SK-N-SH (cell line): ENCODE measurements around the gene OXT. TPM values are rescaled to one million over a fixed set of nuclear protein-coding genes. Genes with fewer than 3 reads are reported as not detected.
"Not testable (repeated sequence)": the region's sequence is repeated elsewhere in the genome, so short reads cannot be mapped to it uniquely, and the experiment has no call there.

Experiments
- CTCF ChIA-PET: fragments of 300-600, 350-600 bp; formaldehyde crosslinking; extraction: SDS; loops from one replicate; lab custom pipeline; 2021; lab: Yijun Ruan, JAX
- POLR2A ChIA-PET: fragments of 350-600 bp; sonication (Branson Sonifier 250); formaldehyde crosslinking; extraction: SDS; loops from one replicate; lab custom pipeline; 2020; ENCODE audit warnings: antibody characterized with exemption, inconsistent platforms; lab: Yijun Ruan, JAX
- DNase-seq: peaks from one replicate; pipeline ENCODE4 v3.0.0; 2012
- H2AFZ ChIP-seq: fragments of 200-600 bp; sonication (generic); 2 replicates; pipeline ENCODE4 v1.8.1; 2016; ENCODE audit warnings: antibody characterized with exemption, mild to moderate bottlenecking, low read depth
- H3F3A ChIP-seq: fragments of 200-600 bp; sonication (generic); replicated peaks from 2 replicates; pipeline ENCODE3; 2016; ENCODE audit warnings: antibody characterized with exemption, mild to moderate bottlenecking; ENCODE audit not compliant: insufficient read depth
- H3K27ac ChIP-seq, 2 experiments: fragments of 200-500 bp in 1 of 2; fragments of 200-600 bp in 1 of 2; sonication (Bioruptor generic) in 1 of 2; sonication (generic), shearing (Covaris generic) in 1 of 2; 2 replicates each; pipeline versions ENCODE4 v1.5.1 to v1.6.1; 2014 to 2016; ENCODE audit warnings: low read depth in 2 of 2, inconsistent platforms in 1 of 2, low read length in 1 of 2, mild to moderate bottlenecking in 1 of 2, mixed read lengths in 1 of 2
- H3K27me3 ChIP-seq: fragments of 200-600 bp; sonication (generic), shearing (Covaris generic); 2 replicates; pipeline ENCODE4 v1.6.1; 2016; ENCODE audit warnings: mixed run types; ENCODE audit not compliant: insufficient read depth
- H3K36me3 ChIP-seq, 2 experiments: fragments of 200-500 bp in 1 of 2; fragments of 200-600 bp in 1 of 2; sonication (Bioruptor generic) in 1 of 2; sonication (generic) in 1 of 2; replicated peaks in 1 of 2; 2 replicates each; pipeline versions ENCODE3 to v1.5.1; 2014 to 2016; ENCODE audit warnings: low read length in 1 of 2, mild to moderate bottlenecking in 1 of 2; ENCODE audit not compliant: insufficient read depth in 2 of 2, control insufficient read depth in 1 of 2
- H3K4me1 ChIP-seq, 2 experiments: fragments of 200-500 bp in 1 of 2; fragments of 200-600 bp in 1 of 2; sonication (Bioruptor generic) in 1 of 2; sonication (generic), shearing (Covaris generic) in 1 of 2; 2 replicates each; pipeline versions ENCODE4 v1.5.1 to v1.6.1; 2014 to 2016; ENCODE audit warnings: low read depth in 1 of 2, low read length in 1 of 2, mixed run types in 1 of 2; ENCODE audit not compliant: insufficient read depth in 2 of 2, control insufficient read depth in 1 of 2
- H3K4me2 ChIP-seq: fragments of 200-600 bp; sonication (generic), shearing (Covaris generic); 2 replicates; pipeline ENCODE4 v1.6.1; 2017; ENCODE audit warnings: mixed run types
- H3K4me3 ChIP-seq, 2 experiments: fragments of 200-500 bp in 1 of 2; fragments of 200-600 bp in 1 of 2; sonication (Bioruptor generic) in 1 of 2; sonication (generic), shearing (Covaris generic) in 1 of 2; 2 replicates each; pipeline versions ENCODE4 v1.5.1 to v1.8.1; 2014 to 2016; ENCODE audit warnings: low read depth in 2 of 2, inconsistent platforms in 1 of 2, low read length in 1 of 2, mild to moderate bottlenecking in 1 of 2, mixed read lengths in 1 of 2, moderate library complexity in 1 of 2
- H3K79me2 ChIP-seq: fragments of 200-600 bp; sonication (generic); 2 replicates; pipeline ENCODE4 v1.8.1; 2017; ENCODE audit warnings: mild to moderate bottlenecking; ENCODE audit not compliant: insufficient read depth
- H3K9ac ChIP-seq: fragments of 200-600 bp; sonication (generic); 2 replicates; pipeline ENCODE4 v1.6.1; 2017; ENCODE audit warnings: mixed run types
- H3K9me2 ChIP-seq: fragments of 200-600 bp; sonication (generic); 2 replicates; pipeline ENCODE4 v1.6.1; 2017; ENCODE audit warnings: mixed run types
- H3K9me3 ChIP-seq: fragments of 200-600 bp; sonication (generic); 2 replicates; pipeline ENCODE4 v1.6.1; 2017; ENCODE audit warnings: mixed run types, mild to moderate bottlenecking, moderate library complexity
- H4K20me1 ChIP-seq: fragments of 200-600 bp; sonication (generic); 2 replicates; pipeline ENCODE4 v1.6.1; 2017; ENCODE audit warnings: mild to moderate bottlenecking, mixed run types; ENCODE audit not compliant: insufficient read depth
- CHD2 ChIP-seq: fragments of 150-350 bp; IDR thresholded peaks from 2 replicates; pipeline ENCODE4 v1.6.1; 2018; ENCODE audit warnings: low read length; ENCODE audit not compliant: partially characterized antibody
- FOSL2 ChIP-seq: IDR thresholded peaks from 2 replicates; pipeline ENCODE4 v1.4.0; 2012; ENCODE audit warnings: low read depth, mild to moderate bottlenecking, moderate library complexity, borderline replicate concordance
- FOXM1 ChIP-seq: IDR thresholded peaks from 2 replicates; pipeline ENCODE4 v1.4.0; 2012; ENCODE audit warnings: low read depth, mild to moderate bottlenecking
- NRF1 ChIP-seq: IDR thresholded peaks from 2 replicates; pipeline ENCODE4 v1.6.1; 2012; ENCODE audit warnings: low read depth, mild to moderate bottlenecking, low read length
- RAD21 ChIP-seq: IDR thresholded peaks from 2 replicates; pipeline ENCODE4 v1.6.1; 2012; ENCODE audit warnings: mild to moderate bottlenecking, low read length
- RCOR1 ChIP-seq: fragments of 150-350 bp; IDR thresholded peaks from 2 replicates; pipeline ENCODE4 v1.6.1; 2017; ENCODE audit warnings: antibody characterized with exemption, low read length
- RFX5 ChIP-seq: IDR thresholded peaks from 2 replicates; pipeline ENCODE4 v1.6.1; 2012; ENCODE audit warnings: mild to moderate bottlenecking, improper control_type of control experiment, low read length
- RXRA ChIP-seq: IDR thresholded peaks from 2 replicates; pipeline ENCODE4 v1.4.0; 2012; ENCODE audit warnings: low read depth, mild to moderate bottlenecking, borderline replicate concordance
- TAF1 ChIP-seq: IDR thresholded peaks from 2 replicates; pipeline ENCODE4 v1.6.1; 2012; ENCODE audit warnings: low read depth, mild to moderate bottlenecking, low read length, moderate library complexity, borderline replicate concordance
- TEAD4 ChIP-seq: IDR thresholded peaks from 2 replicates; pipeline ENCODE4 v1.4.0; 2012; ENCODE audit warnings: mild to moderate bottlenecking, borderline replicate concordance; ENCODE audit not compliant: insufficient read depth
- YY1 ChIP-seq: IDR thresholded peaks from 2 replicates; pipeline ENCODE4 v1.4.0; 2012; ENCODE audit warnings: low read depth, mild to moderate bottlenecking
- WGBS: methylation state at CpG from one replicate; pipeline ENCODE4 v1.1.6; 2017; ENCODE audit warnings: low lambda C conversion rate; 5-methylcytosine and 5-hydroxymethylcytosine counted together
- polyA plus RNA-seq, 3 experiments: library from polyadenylated mRNA; depleted of rRNA; stranded (reverse); fragments of >200 nt; gene quantifications; 2 replicates each; pipeline ENCODE4 v1.2.3, GENCODE V29; 2012
- TF ChIP-seq, protein P1 (sequence below): fragments of 150-350 bp; IDR thresholded peaks from 2 replicates; pipeline ENCODE4 v1.6.1; 2016; ENCODE audit warnings: mild to moderate bottlenecking, low read depth, low read length
- TF ChIP-seq, protein P2 (sequence below): IDR thresholded peaks from 2 replicates; pipeline ENCODE4 v1.4.0; 2012; ENCODE audit warnings: low read depth, borderline replicate concordance
- TF ChIP-seq, protein P3 (sequence below): fragments of 200-600 bp; sonication (generic); IDR thresholded peaks from 2 replicates; pipeline ENCODE4 v1.6.1; 2017; ENCODE audit warnings: antibody characterized with exemption, mild to moderate bottlenecking, moderate library complexity
- TF ChIP-seq, protein P4 (sequence below): IDR thresholded peaks from 2 replicates; pipeline ENCODE4 v1.4.0; 2012; ENCODE audit warnings: low read depth, borderline replicate concordance
- TF ChIP-seq, protein P5 (sequence below): fragments of 150-350 bp; IDR thresholded peaks from 2 replicates; pipeline ENCODE4 v1.6.1; 2017; ENCODE audit warnings: antibody characterized with exemption, low read length, low read depth, borderline replicate concordance
- TF ChIP-seq, protein P6 (sequence below): IDR thresholded peaks from 2 replicates; pipeline ENCODE4 v1.4.0; 2012; ENCODE audit warnings: low read depth

Gene OXT
- polyA plus RNA-seq, 1 of the 3 experiments (the other 2 are of a cell fraction): not detected

DNA sequence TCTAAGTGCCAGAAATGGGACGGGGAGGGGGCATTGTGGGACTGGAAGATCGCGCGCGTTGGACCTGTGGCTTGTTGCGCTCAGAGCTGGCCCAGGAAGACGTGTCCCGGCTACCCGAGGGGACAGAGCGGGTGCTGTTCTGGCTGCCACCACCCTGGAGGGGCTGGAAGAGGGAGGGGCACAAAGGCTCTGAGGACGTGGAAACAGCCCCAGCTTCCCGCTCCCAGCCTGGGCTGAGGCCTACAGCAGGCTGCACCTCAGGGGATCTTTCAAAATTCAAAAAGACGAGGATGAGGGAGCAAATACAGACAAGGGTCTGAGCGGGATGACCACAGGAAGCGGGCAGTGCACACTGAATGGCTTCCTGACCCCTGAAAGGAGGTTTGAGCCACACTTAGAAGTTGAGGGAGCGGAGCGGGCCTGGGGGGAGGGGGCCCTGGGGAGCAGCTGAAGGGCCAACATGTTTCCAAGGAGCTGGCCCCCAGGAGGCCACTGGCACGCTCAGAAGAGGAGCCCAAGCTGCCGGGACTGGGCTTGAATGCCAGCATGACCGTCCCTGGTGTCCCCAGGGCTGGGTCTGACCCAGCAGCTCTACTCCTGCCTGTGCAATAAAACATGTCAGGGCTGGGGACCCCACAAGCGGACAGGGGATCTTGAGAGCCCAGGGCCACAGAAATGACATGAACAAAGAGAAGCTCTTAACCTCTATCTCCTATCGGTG is 1.3 kb downstream of the OXT start:
- Histone ChIP-seq H4K20me1 (no peaks in the 10 kb centered on the region), H3K36me3 (no peaks in the 10 kb centered on the region), H3K4me1 (no peaks in the 10 kb centered on the region), H3K27ac (no peak overlapping the region), H3K27me3 (no peaks in the 10 kb centered on the region), H3K4me3 (no peak overlapping the region), H3K9me3 (no peaks in the 10 kb centered on the region), H3K9me2 (no peaks in the 10 kb centered on the region), H3K4me2 (no peak overlapping the region), H3K9ac (no peak overlapping the region), H3F3A (no peaks in the 10 kb centered on the region), H3K79me2 (no peaks in the 10 kb centered on the region), H2AFZ (no peak overlapping the region)
- CTCF ChIA-PET: interaction anchor here (0.9 to 1.2 kb wide), 2 partner anchors 11 to 19 kb away, joined by 3 to 4 read pairs; no protein-coding TSS in a partner anchor
- no peak for DNase-seq
- POLR2A ChIA-PET: no interaction called here
- 86% methylated on average over 22 of the region's 22 CpGs for WGBS
- no peak for TF ChIP-seq RCOR1
- TF ChIP-seq, protein P1, sequence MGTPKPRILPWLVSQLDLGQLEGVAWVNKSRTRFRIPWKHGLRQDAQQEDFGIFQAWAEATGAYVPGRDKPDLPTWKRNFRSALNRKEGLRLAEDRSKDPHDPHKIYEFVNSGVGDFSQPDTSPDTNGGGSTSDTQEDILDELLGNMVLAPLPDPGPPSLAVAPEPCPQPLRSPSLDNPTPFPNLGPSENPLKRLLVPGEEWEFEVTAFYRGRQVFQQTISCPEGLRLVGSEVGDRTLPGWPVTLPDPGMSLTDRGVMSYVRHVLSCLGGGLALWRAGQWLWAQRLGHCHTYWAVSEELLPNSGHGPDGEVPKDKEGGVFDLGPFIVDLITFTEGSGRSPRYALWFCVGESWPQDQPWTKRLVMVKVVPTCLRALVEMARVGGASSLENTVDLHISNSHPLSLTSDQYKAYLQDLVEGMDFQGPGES: no peak
- TF ChIP-seq, protein P2, sequence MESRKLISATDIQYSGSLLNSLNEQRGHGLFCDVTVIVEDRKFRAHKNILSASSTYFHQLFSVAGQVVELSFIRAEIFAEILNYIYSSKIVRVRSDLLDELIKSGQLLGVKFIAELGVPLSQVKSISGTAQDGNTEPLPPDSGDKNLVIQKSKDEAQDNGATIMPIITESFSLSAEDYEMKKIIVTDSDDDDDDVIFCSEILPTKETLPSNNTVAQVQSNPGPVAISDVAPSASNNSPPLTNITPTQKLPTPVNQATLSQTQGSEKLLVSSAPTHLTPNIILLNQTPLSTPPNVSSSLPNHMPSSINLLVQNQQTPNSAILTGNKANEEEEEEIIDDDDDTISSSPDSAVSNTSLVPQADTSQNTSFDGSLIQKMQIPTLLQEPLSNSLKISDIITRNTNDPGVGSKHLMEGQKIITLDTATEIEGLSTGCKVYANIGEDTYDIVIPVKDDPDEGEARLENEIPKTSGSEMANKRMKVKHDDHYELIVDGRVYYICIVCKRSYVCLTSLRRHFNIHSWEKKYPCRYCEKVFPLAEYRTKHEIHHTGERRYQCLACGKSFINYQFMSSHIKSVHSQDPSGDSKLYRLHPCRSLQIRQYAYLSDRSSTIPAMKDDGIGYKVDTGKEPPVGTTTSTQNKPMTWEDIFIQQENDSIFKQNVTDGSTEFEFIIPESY: no peak
- TF ChIP-seq RFX5: no peak
- TF ChIP-seq CHD2: no peak
- TF ChIP-seq, protein P3, sequence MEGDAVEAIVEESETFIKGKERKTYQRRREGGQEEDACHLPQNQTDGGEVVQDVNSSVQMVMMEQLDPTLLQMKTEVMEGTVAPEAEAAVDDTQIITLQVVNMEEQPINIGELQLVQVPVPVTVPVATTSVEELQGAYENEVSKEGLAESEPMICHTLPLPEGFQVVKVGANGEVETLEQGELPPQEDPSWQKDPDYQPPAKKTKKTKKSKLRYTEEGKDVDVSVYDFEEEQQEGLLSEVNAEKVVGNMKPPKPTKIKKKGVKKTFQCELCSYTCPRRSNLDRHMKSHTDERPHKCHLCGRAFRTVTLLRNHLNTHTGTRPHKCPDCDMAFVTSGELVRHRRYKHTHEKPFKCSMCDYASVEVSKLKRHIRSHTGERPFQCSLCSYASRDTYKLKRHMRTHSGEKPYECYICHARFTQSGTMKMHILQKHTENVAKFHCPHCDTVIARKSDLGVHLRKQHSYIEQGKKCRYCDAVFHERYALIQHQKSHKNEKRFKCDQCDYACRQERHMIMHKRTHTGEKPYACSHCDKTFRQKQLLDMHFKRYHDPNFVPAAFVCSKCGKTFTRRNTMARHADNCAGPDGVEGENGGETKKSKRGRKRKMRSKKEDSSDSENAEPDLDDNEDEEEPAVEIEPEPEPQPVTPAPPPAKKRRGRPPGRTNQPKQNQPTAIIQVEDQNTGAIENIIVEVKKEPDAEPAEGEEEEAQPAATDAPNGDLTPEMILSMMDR: no peak
- TF ChIP-seq TEAD4: no peak
- no peak for TF ChIP-seq TAF1
- TF ChIP-seq, protein P4, sequence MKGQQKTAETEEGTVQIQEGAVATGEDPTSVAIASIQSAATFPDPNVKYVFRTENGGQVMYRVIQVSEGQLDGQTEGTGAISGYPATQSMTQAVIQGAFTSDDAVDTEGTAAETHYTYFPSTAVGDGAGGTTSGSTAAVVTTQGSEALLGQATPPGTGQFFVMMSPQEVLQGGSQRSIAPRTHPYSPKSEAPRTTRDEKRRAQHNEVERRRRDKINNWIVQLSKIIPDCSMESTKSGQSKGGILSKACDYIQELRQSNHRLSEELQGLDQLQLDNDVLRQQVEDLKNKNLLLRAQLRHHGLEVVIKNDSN: no peak
- TF ChIP-seq RAD21: no peak
- no peak for TF ChIP-seq YY1
- no peak for TF ChIP-seq RXRA
- TF ChIP-seq FOXM1: no peak
- TF ChIP-seq, protein P5, sequence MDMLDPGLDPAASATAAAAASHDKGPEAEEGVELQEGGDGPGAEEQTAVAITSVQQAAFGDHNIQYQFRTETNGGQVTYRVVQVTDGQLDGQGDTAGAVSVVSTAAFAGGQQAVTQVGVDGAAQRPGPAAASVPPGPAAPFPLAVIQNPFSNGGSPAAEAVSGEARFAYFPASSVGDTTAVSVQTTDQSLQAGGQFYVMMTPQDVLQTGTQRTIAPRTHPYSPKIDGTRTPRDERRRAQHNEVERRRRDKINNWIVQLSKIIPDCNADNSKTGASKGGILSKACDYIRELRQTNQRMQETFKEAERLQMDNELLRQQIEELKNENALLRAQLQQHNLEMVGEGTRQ: no peak
- TF ChIP-seq NRF1: no peak
- TF ChIP-seq FOSL2: no peak
- TF ChIP-seq, protein P6, sequence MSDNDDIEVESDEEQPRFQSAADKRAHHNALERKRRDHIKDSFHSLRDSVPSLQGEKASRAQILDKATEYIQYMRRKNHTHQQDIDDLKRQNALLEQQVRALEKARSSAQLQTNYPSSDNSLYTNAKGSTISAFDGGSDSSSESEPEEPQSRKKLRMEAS: no peak

DNA sequence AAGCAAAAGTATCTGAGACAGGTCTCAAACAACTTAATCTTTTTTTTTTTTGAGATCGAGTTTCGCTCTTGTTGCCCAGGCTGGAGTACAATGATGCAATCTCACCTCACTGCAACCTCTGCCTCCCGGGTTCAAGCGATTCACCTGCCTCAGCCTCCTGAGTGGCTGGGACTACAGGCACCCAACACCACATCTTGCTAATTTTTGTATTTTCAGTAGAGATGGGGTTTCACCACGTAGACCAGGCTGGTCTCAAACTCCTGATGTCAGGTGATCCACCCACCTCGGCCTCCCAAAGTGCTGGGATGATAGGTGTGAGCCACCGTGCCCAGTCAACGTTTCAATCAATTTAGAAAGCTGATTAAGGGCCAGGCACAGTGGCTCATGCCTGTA is 1.8 kb downstream of the OXT start:
- H3K36me3 ChIP-seq, H3K79me2 ChIP-seq, DNase-seq, H3F3A ChIP-seq, H3K4me1 ChIP-seq, POLR2A ChIA-PET, H3K4me3 ChIP-seq, H3K27me3 ChIP-seq, H3K27ac ChIP-seq, H3K9me3 ChIP-seq, H4K20me1 ChIP-seq, H3K9me2 ChIP-seq, H3K4me2 ChIP-seq, H3K9ac ChIP-seq, H2AFZ ChIP-seq: not testable (repeated sequence)
- CTCF ChIA-PET: interaction anchor here (0.9 to 1.2 kb wide), 2 partner anchors 11 to 19 kb away, joined by 3 to 4 read pairs; no protein-coding TSS in a partner anchor
- 77% methylated on average over 8 of the region's 8 CpGs for WGBS
